ENCODE results near the gene SFXN3. TPM values are rescaled to one million over a fixed set of nuclear protein-coding genes. Genes with fewer than 3 reads are reported as not detected.

Gene SFXN3
- total RNA-seq, 2 experiments from 2014 or later = 0.41 TPM; not detected in 1

GRCh38 chr10:101035314-101035713 lies 4.3 kb downstream of the SFXN3 start:
- Histone ChIP-seq H3K9me3 (ENCODE audit: low read length) (no peaks in the 10 kb centered on the region), H3K4me2 (ENCODE audit: low read length) (no peak overlapping the region), H4K20me1 (ENCODE audit: insufficient read depth, low read length) (no peaks in the 10 kb centered on the region), H3K4me3 (ENCODE audit: low read depth, low read length, poor library complexity, severe bottlenecking) (no peak overlapping the region), H3K9me2 (ENCODE audit: insufficient read depth, low read length) (no peaks in the 10 kb centered on the region), H3K27ac (ENCODE audit: low read depth, low read length, poor library complexity, severe bottlenecking) (no peak overlapping the region), H3K36me3 (ENCODE audit: insufficient read depth, low read length) (no peaks in the 10 kb centered on the region), H2AFZ (ENCODE audit: low read length) (no peak overlapping the region), H3K4me1 (ENCODE audit: insufficient read depth, low read length, poor library complexity, severe bottlenecking) (peaks cover 9% of the 10 kb centered on the region), H3K79me2 (ENCODE audit: insufficient read depth, low read depth, low read length) (no peaks in the 10 kb centered on the region)
- ChIA-PET CTCF (ENCODE audit: unreplicated experiment) (interaction anchor here (1.2 kb wide), 1 partner anchor 106 kb away, joined by 3 read pairs; no protein-coding TSS in a partner anchor), POLR2A (interaction anchor here (0.5 kb wide), 1 partner anchor 17 kb away, joined by 3 read pairs; no protein-coding TSS in a partner anchor)
- DNase-seq (ENCODE audit: low spot score) = no peak
- no TSS peak for BruUV-seq (replicated peaks)
- TF ChIP-seq EZH2phosphoT487 (IDR thresholded peaks at IDR 0.05; ENCODE audit: borderline replicate concordance, low read depth, low read length) = no peak
- TF ChIP-seq CTCF (conservative IDR thresholded peaks at IDR 0.05; ENCODE audit: low read length) = no peak
- intact Hi-C loops (cut with micrococcal nuclease; ENCODE audit: unreplicated experiment) = no loop called here

DNA sequence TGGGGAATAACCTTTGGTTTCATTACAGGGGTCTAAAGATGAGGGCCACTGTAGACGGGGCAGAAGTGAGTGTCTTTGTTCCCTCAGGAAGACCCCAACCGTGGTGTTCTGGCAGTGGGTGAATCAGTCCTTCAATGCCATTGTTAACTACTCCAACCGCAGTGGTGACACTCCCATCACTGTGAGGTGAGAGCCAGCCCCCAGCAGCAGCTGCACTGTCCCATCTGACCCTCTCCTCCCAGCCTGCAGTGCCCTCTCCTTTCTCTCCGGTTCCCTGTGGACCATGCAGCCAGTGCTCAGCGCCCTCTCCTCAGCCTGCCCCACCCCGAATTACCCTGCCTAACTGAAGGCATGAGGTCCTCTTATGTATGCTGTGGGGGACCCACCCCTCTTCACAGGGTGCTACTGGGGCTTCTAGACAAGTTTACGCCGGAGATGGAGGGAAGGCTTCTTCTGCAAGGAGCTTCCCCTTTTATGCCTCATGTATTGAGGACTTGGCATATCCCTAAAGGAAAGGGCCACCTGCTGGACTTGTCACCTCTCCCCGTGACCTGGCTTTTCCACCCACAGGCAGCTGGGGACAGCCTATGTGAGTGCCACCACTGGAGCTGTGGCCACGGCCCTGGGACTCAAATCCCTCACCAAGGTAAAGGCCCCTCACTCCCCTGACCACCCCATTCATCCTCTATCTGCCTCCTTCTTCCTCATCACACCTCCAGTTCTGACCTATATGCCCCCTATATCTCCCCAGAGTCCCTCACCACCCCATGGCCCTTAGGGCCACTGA lies 5.1 kb downstream of the SFXN3 start:
- POLR2A ChIA-PET = no interaction called here

More for the DNA sequence above, 5.1 kb downstream of the SFXN3 start:
- CTCF ChIA-PET (ENCODE audit: unreplicated experiment) = interaction anchor here (0.7 to 1.2 kb wide), 2 partner anchors 106 to 1256 kb away, joined by 3 read pairs; no protein-coding TSS in a partner anchor
- no peaks in the 10 kb centered on the region for H4K20me1 ChIP-seq (ENCODE audit: insufficient read depth, low read length)
- no peak overlapping the region for H3K27ac ChIP-seq (ENCODE audit: low read depth, low read length, poor library complexity, severe bottlenecking)
- TF ChIP-seq CTCF (conservative IDR thresholded peaks at IDR 0.05; ENCODE audit: low read length) = no peak
- TF ChIP-seq EZH2phosphoT487 (IDR thresholded peaks at IDR 0.05; ENCODE audit: borderline replicate concordance, low read depth, low read length) = no peak
- no peaks in the 10 kb centered on the region for H3K9me2 ChIP-seq (ENCODE audit: insufficient read depth, low read length)
- H3K4me3 ChIP-seq (ENCODE audit: low read depth, low read length, poor library complexity, severe bottlenecking) = no peak overlapping the region
- H3K4me1 ChIP-seq (ENCODE audit: insufficient read depth, low read length, poor library complexity, severe bottlenecking) = peaks cover 14% of the 10 kb centered on the region
- no peak overlapping the region for H2AFZ ChIP-seq (ENCODE audit: low read length)
- H3K9me3 ChIP-seq (ENCODE audit: low read length) = no peaks in the 10 kb centered on the region
- no peaks in the 10 kb centered on the region for H3K36me3 ChIP-seq (ENCODE audit: insufficient read depth, low read length)
- no TSS peak for BruUV-seq (replicated peaks)
- H3K79me2 ChIP-seq (ENCODE audit: insufficient read depth, low read depth, low read length) = no peaks in the 10 kb centered on the region
- no peak overlapping the region for H3K4me2 ChIP-seq (ENCODE audit: low read length)
- DNase-seq (ENCODE audit: low spot score) = no peak
- intact Hi-C loops (cut with micrococcal nuclease; ENCODE audit: unreplicated experiment) = no loop called here

All from OCI-LY7 (cell line).